GM10248 (cell line): ENCODE measurements around the gene H3-3A.
A peak's percentile ranks its signal among the peaks of the same experiment; 100 is the strongest.

Experiments used
- CTCF ChIA-PET: fragments of 300-600 bp; sonication (Branson Sonifier 250); formaldehyde crosslinking; extraction: SDS; loops from one replicate; lab custom pipeline; 2021; ENCODE audit warnings: antibody characterized with exemption; lab: Yijun Ruan, JAX
- POLR2A ChIA-PET: fragments of 350-650 bp; sonication (Branson Sonifier 250); formaldehyde crosslinking; extraction: SDS; loops from one replicate; lab custom pipeline; 2020; ENCODE audit warnings: antibody characterized with exemption; lab: Yijun Ruan, JAX
- DNase-seq: peaks from one replicate; pipeline ENCODE4 v3.0.0; 2012; ENCODE audit errors: extremely low spot score
- TF ChIP-seq, protein P1 (sequence below): IDR thresholded peaks from 2 replicates; pipeline ENCODE4 v1.5.1; 2012; ENCODE audit warnings: mild to moderate bottlenecking, low read depth; ENCODE audit errors: extremely low read depth, missing control alignments, control extremely low read depth

The H3-3A gene

DNA sequence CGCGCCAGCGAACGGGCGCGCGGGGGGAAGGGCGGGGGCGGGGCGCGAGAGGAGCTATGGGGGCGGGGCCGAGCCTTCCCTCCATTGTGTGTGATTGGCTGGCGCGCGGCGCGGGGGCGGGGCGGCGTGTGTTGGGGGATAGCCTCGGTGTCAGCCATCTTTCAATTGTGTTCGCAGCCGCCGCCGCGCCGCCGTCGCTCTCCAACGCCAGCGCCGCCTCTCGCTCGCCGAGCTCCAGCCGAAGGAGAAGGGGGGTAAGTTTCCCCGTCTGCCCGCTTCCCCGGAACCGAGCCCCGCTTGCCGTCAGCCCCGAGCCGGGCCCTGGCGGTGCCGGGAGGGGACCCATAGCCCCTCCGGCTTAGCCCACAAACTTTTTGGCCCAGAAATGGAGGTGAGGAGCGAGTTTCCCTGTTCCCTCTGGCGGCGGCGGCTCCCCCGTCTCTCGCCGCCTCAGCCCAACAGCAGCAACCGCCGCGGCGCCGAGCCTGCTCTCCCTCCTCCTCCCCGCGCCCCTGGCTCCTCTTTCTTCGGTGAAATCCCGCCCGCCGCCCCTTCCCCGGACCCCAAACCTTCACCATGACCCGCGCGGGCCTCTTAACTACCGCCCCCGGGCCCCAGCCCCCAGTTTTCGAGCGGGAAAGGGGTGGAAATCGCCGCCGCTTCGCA lies at the start of gene H3-3A:
TSS of gene H3-3A (plus strand) at position 159 of the 666 bp plus-strand sequence. CDS start 1,636 bp downstream, outside the sequence.
- peak; percentile 97 for DNase-seq
- ChIA-PET CTCF (interaction anchor here (0.8 to 2.2 kb wide), 9 partner anchors 11 to 76 kb away, joined by 3 to 8 read pairs (median 3); no protein-coding TSS in a partner anchor), POLR2A (interaction anchor here (0.5 to 2.1 kb wide), 21 partner anchors 9 to 634 kb away, joined by 3 to 23 read pairs (median 4); partner anchors contain the start of genes PYCR2 and SDE2)
- TF ChIP-seq, protein P1, sequence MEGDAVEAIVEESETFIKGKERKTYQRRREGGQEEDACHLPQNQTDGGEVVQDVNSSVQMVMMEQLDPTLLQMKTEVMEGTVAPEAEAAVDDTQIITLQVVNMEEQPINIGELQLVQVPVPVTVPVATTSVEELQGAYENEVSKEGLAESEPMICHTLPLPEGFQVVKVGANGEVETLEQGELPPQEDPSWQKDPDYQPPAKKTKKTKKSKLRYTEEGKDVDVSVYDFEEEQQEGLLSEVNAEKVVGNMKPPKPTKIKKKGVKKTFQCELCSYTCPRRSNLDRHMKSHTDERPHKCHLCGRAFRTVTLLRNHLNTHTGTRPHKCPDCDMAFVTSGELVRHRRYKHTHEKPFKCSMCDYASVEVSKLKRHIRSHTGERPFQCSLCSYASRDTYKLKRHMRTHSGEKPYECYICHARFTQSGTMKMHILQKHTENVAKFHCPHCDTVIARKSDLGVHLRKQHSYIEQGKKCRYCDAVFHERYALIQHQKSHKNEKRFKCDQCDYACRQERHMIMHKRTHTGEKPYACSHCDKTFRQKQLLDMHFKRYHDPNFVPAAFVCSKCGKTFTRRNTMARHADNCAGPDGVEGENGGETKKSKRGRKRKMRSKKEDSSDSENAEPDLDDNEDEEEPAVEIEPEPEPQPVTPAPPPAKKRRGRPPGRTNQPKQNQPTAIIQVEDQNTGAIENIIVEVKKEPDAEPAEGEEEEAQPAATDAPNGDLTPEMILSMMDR, result no peak

DNA sequence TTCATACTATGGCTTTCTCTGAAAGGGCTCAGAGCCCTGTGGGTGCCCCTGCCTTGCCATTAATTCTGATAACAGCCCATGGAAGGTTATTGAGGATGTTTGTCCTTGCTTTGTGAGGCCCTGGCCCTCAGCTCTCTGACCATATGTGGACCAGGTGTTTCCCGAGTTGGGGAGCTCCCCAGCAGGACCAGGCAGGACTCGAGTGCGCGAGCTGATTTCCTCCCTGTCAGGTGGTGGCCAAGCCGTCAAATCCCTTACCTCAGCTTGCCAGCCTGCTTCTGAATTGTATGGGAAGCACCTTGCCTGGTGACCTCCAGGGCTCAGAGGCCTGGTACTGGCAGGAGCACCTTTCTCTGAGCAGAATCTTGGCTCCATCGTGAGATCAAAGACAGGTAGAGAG lies 45.4 kb upstream of the H3-3A start:
- DNase-seq, result no peak
- TF ChIP-seq, protein P1, result no peak
- POLR2A ChIA-PET, result no interaction called here
- CTCF ChIA-PET, result interaction anchor here (0.9 to 1.4 kb wide), 2 partner anchors 9 to 29 kb away, joined by 3 to 4 read pairs; no protein-coding TSS in a partner anchor

DNA sequence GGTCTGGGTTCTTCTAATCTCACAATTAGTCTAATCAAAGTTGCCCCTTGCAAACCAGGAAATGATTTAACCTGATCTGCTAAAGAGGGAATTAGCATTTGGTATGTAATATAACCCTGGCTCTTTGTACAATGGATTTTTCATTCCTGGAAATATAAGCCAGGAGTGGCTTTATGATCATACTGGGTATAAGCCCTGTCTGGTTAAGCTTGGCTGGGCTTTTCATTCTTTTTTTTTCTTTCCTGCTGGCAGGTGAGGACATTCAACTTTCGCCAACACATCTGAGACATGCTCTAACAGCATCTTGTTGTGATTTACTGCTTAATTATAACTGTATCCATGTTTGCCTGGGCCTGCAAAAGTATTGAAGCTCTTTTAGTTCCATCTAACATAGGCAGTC lies 42.9 kb upstream of the H3-3A start:
- TF ChIP-seq, protein P1, result no peak
- ChIA-PET CTCF (interaction anchor here (0.8 to 2.4 kb wide), 4 partner anchors 9 to 45 kb away, joined by 3 to 6 read pairs (median 4); partner anchors contain the start of gene H3-3A), POLR2A (no interaction called here)
- no peak for DNase-seq

DNA sequence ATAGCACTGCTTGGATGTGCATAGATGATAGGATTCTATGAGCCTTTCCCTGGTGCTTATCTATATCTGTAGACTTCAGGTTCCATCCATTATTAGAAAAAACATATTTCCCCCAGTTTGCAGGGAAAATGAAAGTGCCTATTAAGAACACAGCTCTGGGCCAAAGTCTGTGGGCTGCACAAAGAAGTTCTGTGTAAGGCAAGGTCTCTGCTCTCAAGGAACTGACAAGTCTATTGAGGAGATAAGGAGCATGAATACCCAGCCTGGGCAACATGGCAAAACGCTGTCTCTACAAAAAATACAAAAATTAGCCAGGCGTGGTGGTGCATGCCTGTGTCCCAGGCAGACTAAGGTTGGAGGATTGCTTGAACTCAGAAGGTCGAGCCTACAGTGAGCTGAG lies 41.1 kb upstream of the H3-3A start:
- no peak for DNase-seq
- ChIA-PET POLR2A (interaction anchor here (1.1 to 1.2 kb wide), 2 partner anchors 22 to 41 kb away, joined by 3 read pairs; partner anchors contain the start of genes H3-3A and SDE2), CTCF (interaction anchor here (1.0 kb wide), 1 partner anchor 43 kb away, joined by 4 read pairs; no protein-coding TSS in a partner anchor)
- TF ChIP-seq, protein P1, result no peak

DNA sequence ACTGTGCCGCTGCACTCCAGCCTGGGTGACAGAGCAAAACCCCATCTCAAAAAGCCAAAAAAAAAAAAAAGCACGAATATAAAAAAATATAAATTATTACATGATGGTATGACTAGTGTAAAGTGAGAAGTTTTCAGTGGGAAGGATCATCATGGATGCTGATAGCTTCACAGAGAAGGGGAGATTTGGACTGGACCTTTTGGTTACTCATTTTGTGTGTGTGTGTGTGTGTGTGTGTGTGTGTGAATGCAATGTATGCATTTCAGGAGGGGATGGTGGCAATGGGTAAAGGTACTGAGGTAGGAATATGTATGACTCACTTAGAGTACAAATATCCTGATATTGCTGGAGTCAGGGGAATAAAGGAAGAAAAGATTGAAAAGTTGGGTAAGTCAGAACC lies 40.7 kb upstream of the H3-3A start:
- DNase-seq, result no peak
- TF ChIP-seq, protein P1, result no peak
- ChIA-PET CTCF (interaction anchor here (1.0 to 1.1 kb wide), 2 partner anchors 20 to 43 kb away, joined by 3 to 4 read pairs; no protein-coding TSS in a partner anchor), POLR2A (interaction anchor here (1.1 to 1.2 kb wide), 2 partner anchors 22 to 41 kb away, joined by 3 read pairs; partner anchors contain the start of genes H3-3A and SDE2)

DNA sequence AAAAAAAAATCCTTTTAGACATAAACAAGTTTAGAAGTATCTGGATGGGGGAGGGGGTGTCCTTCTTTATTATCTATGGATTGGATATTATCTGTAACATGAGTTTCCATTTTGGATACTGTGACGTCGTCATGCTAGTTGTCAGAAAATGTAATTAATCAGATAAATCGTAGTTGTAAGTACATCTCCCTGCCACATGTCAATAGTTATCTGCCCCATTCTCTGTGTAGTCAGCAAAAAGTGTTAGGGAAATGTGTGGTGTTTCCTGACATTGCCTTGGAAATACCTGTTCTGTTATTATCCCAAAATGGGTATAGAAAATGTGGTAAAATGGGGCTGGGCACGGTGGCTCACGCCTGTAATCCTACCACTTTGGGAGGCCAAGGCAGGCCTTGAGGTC lies 38.8 kb upstream of the H3-3A start:
- TF ChIP-seq, protein P1, result no peak
- ChIA-PET POLR2A (no interaction called here), CTCF (no interaction called here)
- no peak for DNase-seq
